Measurements from ENCODE around the gene MRPS14. TPM values are rescaled to one million over a fixed set of nuclear protein-coding genes. Genes with fewer than 3 reads are reported as not detected.

MRPS14 gene
- total RNA-seq, 1 experiment from 2014 or later, result 36.3 TPM

- no peaks in the 10 kb centered on the region for H3K27me3 Mint-ChIP-seq (ENCODE audit: insufficient read depth, unreplicated experiment)
- ChIA-PET POLR2A (interaction anchor here (0.7 to 5.5 kb wide), 8 partner anchors 9 to 164 kb away, joined by 3 to 35 read pairs (median 4); partner anchors contain the start of gene CACYBP), CTCF (interaction anchor here (0.6 to 6.6 kb wide), 5 partner anchors 15 to 188 kb away, joined by 3 to 40 read pairs (median 5); no protein-coding TSS in a partner anchor)
- H3K27ac Mint-ChIP-seq (ENCODE audit: low read depth, unreplicated experiment), result peak overlapping the region; percentile 18
- intact Hi-C loops (cut with micrococcal nuclease), result no loop called here
- TF ChIP-seq, protein P1, sequence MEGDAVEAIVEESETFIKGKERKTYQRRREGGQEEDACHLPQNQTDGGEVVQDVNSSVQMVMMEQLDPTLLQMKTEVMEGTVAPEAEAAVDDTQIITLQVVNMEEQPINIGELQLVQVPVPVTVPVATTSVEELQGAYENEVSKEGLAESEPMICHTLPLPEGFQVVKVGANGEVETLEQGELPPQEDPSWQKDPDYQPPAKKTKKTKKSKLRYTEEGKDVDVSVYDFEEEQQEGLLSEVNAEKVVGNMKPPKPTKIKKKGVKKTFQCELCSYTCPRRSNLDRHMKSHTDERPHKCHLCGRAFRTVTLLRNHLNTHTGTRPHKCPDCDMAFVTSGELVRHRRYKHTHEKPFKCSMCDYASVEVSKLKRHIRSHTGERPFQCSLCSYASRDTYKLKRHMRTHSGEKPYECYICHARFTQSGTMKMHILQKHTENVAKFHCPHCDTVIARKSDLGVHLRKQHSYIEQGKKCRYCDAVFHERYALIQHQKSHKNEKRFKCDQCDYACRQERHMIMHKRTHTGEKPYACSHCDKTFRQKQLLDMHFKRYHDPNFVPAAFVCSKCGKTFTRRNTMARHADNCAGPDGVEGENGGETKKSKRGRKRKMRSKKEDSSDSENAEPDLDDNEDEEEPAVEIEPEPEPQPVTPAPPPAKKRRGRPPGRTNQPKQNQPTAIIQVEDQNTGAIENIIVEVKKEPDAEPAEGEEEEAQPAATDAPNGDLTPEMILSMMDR (IDR thresholded peaks at IDR 0.05; ENCODE audit: unreplicated experiment), result no peak
- BruUV-seq (replicated peaks), result no TSS peak
- DNase-seq (ENCODE audit: unreplicated experiment), result peak; percentile 57
- H3K4me1 Mint-ChIP-seq (ENCODE audit: insufficient read depth, unreplicated experiment), result peaks cover 20% of the 10 kb centered on the region
- H3K9me3 Mint-ChIP-seq (ENCODE audit: unreplicated experiment), result no peaks in the 10 kb centered on the region
- H3K36me3 Mint-ChIP-seq (ENCODE audit: insufficient read depth, unreplicated experiment), result peaks cover 5% of the 10 kb centered on the region
- H3K4me3 Mint-ChIP-seq (ENCODE audit: unreplicated experiment), result no peak overlapping the region
Observed at GRCh38 chr1:174963529-174964125, 59.6 kb downstream of the MRPS14 start.

Other genes with a start within 250 kb of the MRPS14 start
- 169 and 205 TPM in 2 replicates for gene CACYBP, start 23.5 kb downstream of the MRPS14 start, total RNA-seq (2022)
- not detected in 2 replicates for gene TNN, start 44.4 kb upstream of the MRPS14 start, total RNA-seq (2022)
- gene KIAA0040, start 169.4 kb upstream of the MRPS14 start, total RNA-seq (2022), result 26.7 and 27.7 TPM in 2 replicates